ENCODE data around the gene CD40.

DNA sequence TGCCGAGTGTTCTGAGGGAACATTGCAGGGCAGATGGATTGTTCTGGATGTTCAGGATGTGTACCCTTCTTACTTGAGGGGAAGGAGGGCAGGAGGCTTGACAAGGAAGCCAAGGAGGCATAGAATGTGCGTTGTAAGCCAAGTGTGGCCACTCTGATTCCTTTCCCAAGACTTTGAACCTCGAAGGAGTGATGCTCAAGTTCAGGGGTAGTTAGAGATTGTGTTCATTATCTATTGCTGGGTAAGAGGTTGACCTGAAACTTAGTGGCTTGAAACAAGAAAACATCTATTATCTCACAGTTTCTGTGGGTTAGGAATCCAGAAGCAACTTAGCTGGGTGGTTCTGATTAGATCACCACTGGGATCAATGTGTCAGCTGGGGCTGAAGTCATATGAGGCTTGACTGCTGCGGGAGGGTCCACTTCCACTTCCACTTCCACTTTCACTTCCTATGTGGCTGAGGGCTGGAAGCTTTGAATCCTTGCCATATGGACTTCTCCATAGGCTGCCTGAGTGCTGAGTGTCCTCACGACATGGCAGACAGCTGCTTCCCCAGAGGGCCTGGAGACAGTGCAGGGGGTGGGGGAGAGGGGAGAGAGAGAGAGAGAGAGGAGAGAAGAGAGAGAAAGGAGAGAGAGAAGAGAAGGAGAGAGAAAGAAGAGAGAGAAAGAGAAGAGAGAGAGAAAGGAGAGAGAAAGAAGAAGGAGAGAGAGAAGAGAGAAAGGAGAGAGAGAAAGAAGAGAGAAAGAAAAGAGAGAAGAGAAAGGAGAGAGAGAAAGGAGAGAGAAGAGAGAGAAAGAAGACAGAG lies 6.9 kb upstream of the CD40 start:
- TF ChIP-seq, protein P1, sequence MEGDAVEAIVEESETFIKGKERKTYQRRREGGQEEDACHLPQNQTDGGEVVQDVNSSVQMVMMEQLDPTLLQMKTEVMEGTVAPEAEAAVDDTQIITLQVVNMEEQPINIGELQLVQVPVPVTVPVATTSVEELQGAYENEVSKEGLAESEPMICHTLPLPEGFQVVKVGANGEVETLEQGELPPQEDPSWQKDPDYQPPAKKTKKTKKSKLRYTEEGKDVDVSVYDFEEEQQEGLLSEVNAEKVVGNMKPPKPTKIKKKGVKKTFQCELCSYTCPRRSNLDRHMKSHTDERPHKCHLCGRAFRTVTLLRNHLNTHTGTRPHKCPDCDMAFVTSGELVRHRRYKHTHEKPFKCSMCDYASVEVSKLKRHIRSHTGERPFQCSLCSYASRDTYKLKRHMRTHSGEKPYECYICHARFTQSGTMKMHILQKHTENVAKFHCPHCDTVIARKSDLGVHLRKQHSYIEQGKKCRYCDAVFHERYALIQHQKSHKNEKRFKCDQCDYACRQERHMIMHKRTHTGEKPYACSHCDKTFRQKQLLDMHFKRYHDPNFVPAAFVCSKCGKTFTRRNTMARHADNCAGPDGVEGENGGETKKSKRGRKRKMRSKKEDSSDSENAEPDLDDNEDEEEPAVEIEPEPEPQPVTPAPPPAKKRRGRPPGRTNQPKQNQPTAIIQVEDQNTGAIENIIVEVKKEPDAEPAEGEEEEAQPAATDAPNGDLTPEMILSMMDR (IDR thresholded peaks at IDR 0.05 in 2 of 3, conservative IDR thresholded peaks at IDR 0.05 in 1 of 3; ENCODE audit: control insufficient read depth in 2 of 3, extremely low read depth in 1 of 3, insufficient read depth in 1 of 3, low read depth in 3 of 3, low read length in 3 of 3), result no peak
- TF ChIP-seq RB1 (IDR thresholded peaks at IDR 0.05; ENCODE audit: borderline replicate concordance) (no peak), JUND (IDR thresholded peaks at IDR 0.05; ENCODE audit: low read depth, low read length) (peak; percentile 58; the same call in 1 of the 2 replicates), MAX (IDR thresholded peaks at IDR 0.05; ENCODE audit: low read depth, low read length) (no peak), SIN3A (IDR thresholded peaks at IDR 0.05; ENCODE audit: low read depth, low read length) (peak; percentile 62), MYC (IDR thresholded peaks at IDR 0.05; ENCODE audit: insufficient read depth, insufficient read length, insufficient replicate concordance, low read length, severe bottlenecking) (no peak), MXI1 (IDR thresholded peaks at IDR 0.05; ENCODE audit: low read depth, low read length) (no peak), EGR1 (IDR thresholded peaks at IDR 0.05; ENCODE audit: borderline replicate concordance in 1 of 2, low read depth in 2 of 2, low read length in 2 of 2) (peak in 1 of 2 experiments; percentile 89; a peak in 2 of 3 replicates), GABPA (IDR thresholded peaks at IDR 0.05; ENCODE audit: low read depth) (peak; percentile 51; the same call in 1 of the 2 replicates), PAX5 (IDR thresholded peaks at IDR 0.05; ENCODE audit: borderline replicate concordance, low read depth, low read length) (peak; percentile 82; the same call in 1 of the 2 replicates)

Measured in GM12878 (cell line).